OCI-LY7 (cell line): ENCODE data around the gene SMIM44.

Experiments used
- CTCF ChIP-seq: fragments of 200-600 bp; sonication (generic); conservative IDR thresholded peaks from 2 replicates; pipeline ENCODE4 v1.5.1; 2014; ENCODE audit warnings: mild to moderate bottlenecking, antibody characterized with exemption, low read length, moderate library complexity, mixed read lengths
- EZH2phosphoT487 ChIP-seq: fragments of 200-600 bp; sonication (generic); IDR thresholded peaks from 2 replicates; pipeline ENCODE4 v1.6.1; 2018; ENCODE audit warnings: low read depth, borderline replicate concordance, mild to moderate bottlenecking, mixed run types, antibody characterized with exemption, low read length, moderate library complexity, mixed read lengths

DNA sequence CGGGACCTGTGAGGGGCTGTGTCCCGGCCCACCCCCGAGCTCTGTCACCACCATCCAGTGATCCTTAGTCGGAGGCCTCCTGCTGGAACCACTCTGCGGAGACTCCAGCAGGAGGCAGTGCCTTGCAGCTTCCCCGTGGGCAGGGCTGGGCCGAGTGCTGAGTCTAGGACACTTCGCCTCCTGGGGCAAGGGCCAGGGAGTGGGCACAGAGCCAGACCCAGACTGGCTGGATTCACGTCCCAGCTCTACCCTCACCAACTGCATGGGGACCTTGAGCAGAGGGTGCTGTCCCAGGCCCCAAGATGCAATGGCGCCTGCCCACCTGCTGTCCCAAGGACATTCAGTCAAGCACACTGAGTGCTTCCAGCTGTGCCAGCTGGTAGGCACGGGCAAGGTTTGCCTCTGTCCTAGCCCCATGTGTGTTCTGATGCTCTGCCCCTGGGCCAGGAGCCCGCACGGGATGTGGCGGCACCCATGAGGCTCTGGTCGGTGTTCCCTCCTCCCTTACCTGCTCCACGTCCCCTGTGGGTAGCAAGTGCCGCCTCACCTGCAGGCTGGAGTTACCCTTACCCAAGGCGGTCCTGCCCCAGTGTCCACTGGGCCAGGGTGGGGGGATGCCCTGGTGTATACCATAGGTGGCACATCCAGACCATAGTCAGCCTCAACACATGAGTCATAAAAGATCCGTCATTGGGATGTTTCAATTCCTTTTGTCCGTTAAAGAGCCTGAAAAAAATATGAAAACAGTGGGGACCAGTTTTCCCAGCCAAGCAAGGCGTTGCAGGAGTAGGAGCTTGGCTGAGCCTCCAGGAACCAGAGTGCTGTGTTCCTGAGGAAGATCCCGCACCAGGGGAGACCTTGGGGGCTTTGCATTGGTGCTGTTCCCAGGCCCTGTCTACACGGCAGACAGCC lies 30.2 kb upstream of the SMIM44 start:
- TF ChIP-seq CTCF (no peak), EZH2phosphoT487 (no peak)
